HepG2 (cell line): ENCODE results near the gene YEATS4. TPM values are rescaled to one million over a fixed set of nuclear protein-coding genes. Genes with fewer than 3 reads are reported as not detected.

Experiments
- ATAC-seq: fragments of 200-7000 bp; cut with Tn5 transposase; 3 replicates; pipeline ENCODE4 v1.9.1; 2020; ENCODE audit warnings: mild to moderate bottlenecking, moderate library complexity
- BruUV-seq: library from RNA; stranded (reverse); fragments of 400-500 nt; replicated peaks from 2 replicates; lab custom pipeline; 2021; lab: Mats Ljungman, UMichigan
- CTCF ChIA-PET: fragments of 300-600 bp; formaldehyde crosslinking; extraction: SDS; loops from one replicate; lab custom pipeline; 2021; ENCODE audit warnings: low total read pairs, inconsistent platforms, low intra/inter-chr PET ratio; lab: Yijun Ruan, JAX
- POLR2A ChIA-PET: fragments of 350-600 bp; sonication (Branson Sonifier 250); formaldehyde crosslinking; loops from one replicate; lab custom pipeline; 2020; ENCODE audit warnings: antibody characterized with exemption, inconsistent platforms; lab: Yijun Ruan, JAX
- DNase-seq: peaks from one replicate; pipeline ENCODE4 v3.0.0-alpha.2; 2015; ENCODE audit warnings: low spot score
- FAIRE-seq: peaks from 3 replicates; lab custom pipeline; 2011; peaks lifted over from hg19 to GRCh38; lab: Jason Lieb, UNC
- H2AFZ ChIP-seq: one replicate; pipeline ENCODE4 v1.6.1; 2011; ENCODE audit warnings: low read length, inconsistent platforms
- H3K27ac ChIP-seq: fragments of 300-600 bp; 3 replicates; pipeline ENCODE4 v1.8.0; 2011; ENCODE audit warnings: mixed run types, mild to moderate bottlenecking, mixed read lengths, low read length, inconsistent platforms; ENCODE audit not compliant: insufficient read depth; ENCODE audit errors: extremely low read length
- H3K27me3 ChIP-seq, 2 experiments: fragments of 200-600 bp in 1 of 2; 2 replicates in 1 of 2; 3 replicates in 1 of 2; pipeline versions ENCODE4 v1.6.0 to v1.8.0; 2011; ENCODE audit warnings: low read length in 2 of 2, mild to moderate bottlenecking in 2 of 2, moderate library complexity in 2 of 2, inconsistent platforms in 1 of 2; ENCODE audit not compliant: insufficient read depth in 2 of 2, control insufficient read depth in 1 of 2
- H3K36me3 ChIP-seq, 2 experiments: fragments of 200-600 bp in 1 of 2; replicated peaks in 1 of 2; 2 replicates in 1 of 2; 3 replicates in 1 of 2; pipeline versions ENCODE4 v1.5.1 to v1.8.0; 2011; ENCODE audit warnings: low read length in 2 of 2, inconsistent platforms in 1 of 2; ENCODE audit not compliant: insufficient read depth in 2 of 2, control insufficient read depth in 1 of 2
- H3K4me1 ChIP-seq: 2 replicates; pipeline ENCODE4 v1.5.1; 2012; ENCODE audit warnings: low read length, inconsistent platforms; ENCODE audit not compliant: insufficient read depth
- H3K4me2 ChIP-seq: 2 replicates; pipeline ENCODE4 v1.6.0; 2011; ENCODE audit warnings: low read depth, low read length, inconsistent platforms
- H3K4me3 ChIP-seq, 3 experiments: fragments of 200-600 bp in 1 of 3; sonication (generic), shearing (Covaris generic) in 1 of 3; replicated peaks in 1 of 3; 2 replicates each; pipeline ENCODE4 v1.5.1; 2011 to 2016; ENCODE audit warnings: low read length in 3 of 3, inconsistent platforms in 2 of 3, low read depth in 2 of 3, mild to moderate bottlenecking in 2 of 3, control low read depth in 1 of 3, mixed read lengths in 1 of 3; ENCODE audit not compliant: insufficient read depth in 1 of 3
- H3K79me2 ChIP-seq: one replicate; pipeline ENCODE4 v1.6.1; 2011; ENCODE audit warnings: low read length, inconsistent platforms; ENCODE audit not compliant: insufficient read depth
- H3K9ac ChIP-seq: 2 replicates; pipeline ENCODE4 v1.6.0; 2011; ENCODE audit warnings: mild to moderate bottlenecking, low read depth, low read length, inconsistent platforms; ENCODE audit not compliant: insufficient read depth
- H3K9me3 ChIP-seq: 2 replicates; pipeline ENCODE4 v1.5.1; 2012; ENCODE audit warnings: mild to moderate bottlenecking, low read length
- H4K20me1 ChIP-seq: 2 replicates; pipeline ENCODE4 v1.6.0; 2011; ENCODE audit warnings: inconsistent platforms, mild to moderate bottlenecking, low read length, moderate library complexity; ENCODE audit not compliant: insufficient read depth
- CEBPG ChIP-seq: IDR thresholded peaks from 2 replicates; pipeline ENCODE4 v1.6.1; 2016
- CSRNP1 ChIP-seq: sonication (generic); formaldehyde crosslinking; IDR thresholded peaks from 2 replicates; pipeline ENCODE4 v1.8.1; 2023; ENCODE audit warnings: mild to moderate bottlenecking, missing genetic modification reagents
- DRAP1 ChIP-seq: IDR thresholded peaks from 2 replicates; pipeline ENCODE4 v1.6.1; 2016; ENCODE audit warnings: missing genetic modification reagents, missing compliant biosample characterization
- GATAD1 ChIP-seq: IDR thresholded peaks from 2 replicates; pipeline ENCODE4 v1.6.1; 2016; ENCODE audit warnings: missing genetic modification reagents, missing compliant biosample characterization
- HNRNPH1 ChIP-seq: fragments of 200-400 bp; formaldehyde crosslinking; optimal IDR thresholded peaks from 2 replicates; pipeline ENCODE3; 2017; ENCODE audit warnings: mild to moderate bottlenecking, low read depth, low read length
- KLF15 ChIP-seq: sonication (generic); formaldehyde crosslinking; IDR thresholded peaks from 2 replicates; pipeline ENCODE4 v1.8.1; 2023; ENCODE audit warnings: borderline replicate concordance, mild to moderate bottlenecking, inconsistent platforms, missing genetic modification reagents, mixed read lengths
- MIER3 ChIP-seq: IDR thresholded peaks from 2 replicates; pipeline ENCODE4 v1.6.1; 2016; ENCODE audit warnings: missing compliant biosample characterization, borderline replicate concordance
- MXD1 ChIP-seq: sonication (generic); formaldehyde crosslinking; IDR thresholded peaks from 2 replicates; pipeline ENCODE4 v1.4.0; 2020; ENCODE audit warnings: mild to moderate bottlenecking, missing genetic modification reagents
- SATB2 ChIP-seq: sonication (generic); formaldehyde crosslinking; IDR thresholded peaks from 2 replicates; pipeline ENCODE4 v1.5.0; 2020; ENCODE audit warnings: missing genetic modification reagents
- TBL1XR1 ChIP-seq: fragments of 150-350 bp; IDR thresholded peaks from 2 replicates; pipeline ENCODE4 v1.6.1; 2014; ENCODE audit warnings: borderline replicate concordance, low read length; ENCODE audit not compliant: partially characterized antibody
- TCF7L2 ChIP-seq: IDR thresholded peaks from 2 replicates; pipeline ENCODE4 v1.6.1; 2011; ENCODE audit warnings: mild to moderate bottlenecking, low read depth, low read length, moderate library complexity
- TMF1 ChIP-seq: sonication (generic); formaldehyde crosslinking; IDR thresholded peaks from 2 replicates; pipeline ENCODE4 v1.8.1; 2022; ENCODE audit warnings: low read depth, missing genetic modification reagents
- ZBTB8A ChIP-seq: sonication (generic); formaldehyde crosslinking; IDR thresholded peaks from 2 replicates; pipeline ENCODE4 v1.4.0; 2020; ENCODE audit warnings: mild to moderate bottlenecking, low read depth, missing genetic modification reagents, borderline replicate concordance
- ZNF430 ChIP-seq: sonication (generic); formaldehyde crosslinking; IDR thresholded peaks from 2 replicates; pipeline ENCODE4 v1.9.0; 2021; ENCODE audit warnings: mild to moderate bottlenecking, missing genetic modification reagents
- ZNF891 ChIP-seq: sonication (generic); formaldehyde crosslinking; IDR thresholded peaks from 2 replicates; pipeline ENCODE4 v1.5.0; 2020; ENCODE audit warnings: mild to moderate bottlenecking, missing genetic modification reagents
- WGBS: methylation state at CpG from one replicate; pipeline ENCODE4 v1.1.6; 2017; ENCODE audit warnings: low lambda C conversion rate; 5-methylcytosine and 5-hydroxymethylcytosine counted together
- in situ Hi-C: cut with HindIII; loops from 2 replicates; pipeline ENCODE4 v1.10.0; 2017; ENCODE audit warnings: low pct_unique_long_range_greater_than_20kb; ENCODE audit not compliant: extremely low pct_ligation_motif_present
- intact Hi-C: fragments of 100-400 bp; cut with micrococcal nuclease; formaldehyde crosslinking; loops from one replicate; pipeline ENCODE4 v1.10.0; 2022; ENCODE audit not compliant: unreplicated experiment
- polyA plus RNA-seq, 8 experiments: library from polyadenylated mRNA; depleted of rRNA in 3 of 8; stranded (reverse) in 7 of 8; unstranded in 1 of 8; fragments of >200 nt; fragmentation: Illumina TruSeq in 4 of 8; extraction: Trizol in 4 of 8; gene quantifications; 2 replicates each; pipeline versions ENCODE4 v1.2.1 to v1.2.3, GENCODE V29; 2011 to 2016; ENCODE audit warnings: low read depth in 4 of 8, missing spikeins in 1 of 8, mixed read lengths in 1 of 8; ENCODE audit not compliant: insufficient read depth in 1 of 8
- total RNA-seq, 5 experiments: library from RNA; depleted of rRNA; stranded (reverse); fragments of >200 nt; fragmentation: Illumina TruSeq; extraction: Trizol; gene quantifications; 2 replicates each; pipeline ENCODE4 v1.2.3, GENCODE V29; 2016; ENCODE audit warnings: low read depth in 1 of 5
- TF ChIP-seq, protein P1 (sequence below): sonication (generic); formaldehyde crosslinking; IDR thresholded peaks from 2 replicates; pipeline ENCODE4 v1.4.0; 2020; ENCODE audit warnings: low read depth, mild to moderate bottlenecking, missing genetic modification reagents

The YEATS4 gene
- total and polyA plus RNA-seq, 2 of the 13 experiments (the other 11 are each of a cell fraction or from before 2014, with no cell fraction given): 16.8 to 45.0 TPM

- Histone ChIP-seq H2AFZ (no peak overlapping the region), H3K9me3 (peaks cover 5% of the 10 kb centered on the region; the same call in 1 of the 2 replicates), H3K4me2 (no peak overlapping the region), H3K9ac (no peak overlapping the region), H4K20me1 (no peaks in the 10 kb centered on the region), H3K27ac (no peak overlapping the region), H3K27me3 (no peaks in the 10 kb centered on the region), H3K4me3 (no peak overlapping the region), H3K79me2 (no peaks in the 10 kb centered on the region), H3K4me1 (no peaks in the 10 kb centered on the region), H3K36me3 (peaks cover 0 to 16% of the 10 kb centered on the region in 2 experiments; a peak in 3 of 5 replicates)
- in situ Hi-C loops (no loop called here), intact Hi-C loops (no loop called here)
- ChIA-PET POLR2A (interaction anchor here (0.6 kb wide), 1 partner anchor 26 kb away, joined by 3 read pairs; no protein-coding TSS in a partner anchor), CTCF (no interaction called here)
- whole genome bisulfite sequencing: 88% methylated on average over 1 of the region's 1 CpG
- FAIRE-seq: no peak
- 0 out of 2 replicates have a peak, but pooled peaks have one; percentile 11 for TF ChIP-seq TCF7L2
- no peak for TF ChIP-seq KLF15 (CRISPR knock-in tag)
- ATAC-seq: no peak
- no TSS peak for BruUV-seq
- DNase-seq: no peak
Observed at GRCh38 chr12:69396041-69396440, 36.5 kb downstream of the YEATS4 start.

DNA sequence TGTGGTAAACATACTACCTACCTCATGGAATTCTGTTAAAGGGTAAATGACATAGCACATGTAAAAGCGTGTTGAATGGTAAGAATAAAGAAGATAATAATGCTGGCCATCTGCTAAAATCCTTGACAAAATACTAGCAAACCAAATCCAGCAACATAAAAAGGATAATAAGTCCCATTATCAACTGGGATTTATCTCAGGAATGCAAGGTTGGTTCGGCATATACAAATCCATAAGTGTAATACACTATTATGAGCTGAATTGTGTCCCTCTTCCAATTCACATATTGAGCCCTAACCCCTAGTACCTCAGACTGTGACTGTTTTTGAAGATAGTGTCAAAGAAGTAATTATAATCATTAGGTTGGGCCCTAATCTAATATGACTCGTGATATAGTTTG is 37.4 kb downstream of the YEATS4 start:
- no peaks in the 10 kb centered on the region for H3K79me2 ChIP-seq
- H4K20me1 ChIP-seq: no peaks in the 10 kb centered on the region
- ATAC-seq (no peak), DNase-seq (no peak), FAIRE-seq (no peak)
- in situ Hi-C loops (no loop called here), intact Hi-C loops (no loop called here)
- CTCF ChIA-PET: no interaction called here
- H3K36me3 ChIP-seq: peaks cover 0 to 7% of the 10 kb centered on the region in 2 experiments; a peak in 2 of 5 replicates
- no peak overlapping the region for H3K9ac ChIP-seq
- no peak overlapping the region for H3K27ac ChIP-seq
- H3K4me3 ChIP-seq: no peak overlapping the region
- POLR2A ChIA-PET: no interaction called here
- no TSS peak for BruUV-seq
- H2AFZ ChIP-seq: no peak overlapping the region
- no peaks in the 10 kb centered on the region for H3K4me1 ChIP-seq
- H3K4me2 ChIP-seq: no peak overlapping the region
- H3K27me3 ChIP-seq: no peaks in the 10 kb centered on the region
- WGBS: over 99% methylated on average over 3 of the region's 3 CpGs
- H3K9me3 ChIP-seq: peaks cover 5% of the 10 kb centered on the region; the same call in 1 of the 2 replicates
- TF ChIP-seq CEBPG (CRISPR knock-in tag): no peak
- no peak for TF ChIP-seq TMF1
- no peak for TF ChIP-seq ZNF891
- no peak for TF ChIP-seq CSRNP1 (CRISPR knock-in tag)
- TF ChIP-seq DRAP1 (CRISPR knock-in tag): no peak
- TF ChIP-seq TBL1XR1: no peak
- TF ChIP-seq ZBTB8A: no peak
- no peak for TF ChIP-seq MXD1
- TF ChIP-seq, protein P1, sequence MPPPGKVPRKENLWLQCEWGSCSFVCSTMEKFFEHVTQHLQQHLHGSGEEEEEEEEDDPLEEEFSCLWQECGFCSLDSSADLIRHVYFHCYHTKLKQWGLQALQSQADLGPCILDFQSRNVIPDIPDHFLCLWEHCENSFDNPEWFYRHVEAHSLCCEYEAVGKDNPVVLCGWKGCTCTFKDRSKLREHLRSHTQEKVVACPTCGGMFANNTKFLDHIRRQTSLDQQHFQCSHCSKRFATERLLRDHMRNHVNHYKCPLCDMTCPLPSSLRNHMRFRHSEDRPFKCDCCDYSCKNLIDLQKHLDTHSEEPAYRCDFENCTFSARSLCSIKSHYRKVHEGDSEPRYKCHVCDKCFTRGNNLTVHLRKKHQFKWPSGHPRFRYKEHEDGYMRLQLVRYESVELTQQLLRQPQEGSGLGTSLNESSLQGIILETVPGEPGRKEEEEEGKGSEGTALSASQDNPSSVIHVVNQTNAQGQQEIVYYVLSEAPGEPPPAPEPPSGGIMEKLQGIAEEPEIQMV: no peak
- TF ChIP-seq MIER3 (CRISPR knock-in tag): no peak
- no peak for TF ChIP-seq SATB2 (CRISPR knock-in tag)
- TF ChIP-seq ZNF430 (CRISPR knock-in tag): no peak
- no peak for TF ChIP-seq HNRNPH1
- TF ChIP-seq GATAD1 (CRISPR knock-in tag): no peak
